ENCODE results near the gene CTNNBL1. TPM values are rescaled to one million over a fixed set of nuclear protein-coding genes. Genes with fewer than 3 reads are reported as not detected.

CTNNBL1 gene
- total and polyA plus RNA-seq, 2 donors (not counting 3 experiments of a cell fraction or from before 2014, with no cell fraction given), result 20.8 to 60.2 TPM

DNA sequence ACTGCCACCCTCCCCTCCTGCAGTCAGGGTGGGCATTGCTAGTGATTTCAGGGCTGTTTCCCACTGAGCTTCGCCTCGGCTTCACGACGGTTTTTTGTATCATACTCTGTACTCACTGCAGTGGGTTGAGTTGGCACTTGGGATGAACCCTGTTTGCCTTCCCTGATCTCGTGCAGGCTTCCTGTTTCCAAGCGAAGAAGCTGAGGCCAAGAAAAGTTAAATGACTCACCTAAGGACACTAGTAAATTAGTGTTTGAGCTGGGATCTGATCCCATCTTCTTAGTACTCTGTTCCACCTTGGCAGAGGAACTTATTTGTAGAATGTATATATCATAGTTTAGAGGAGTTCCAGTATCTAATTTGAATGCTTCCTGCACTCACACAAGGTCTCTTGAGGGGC, 158.8 kb downstream of the CTNNBL1 start:
- no TSS peak for BruUV-seq (replicated peaks)
- H3K4me2 ChIP-seq (ENCODE audit: insufficient read depth, low read length), result no peak overlapping the region
- no peak overlapping the region for H3K4me3 ChIP-seq (replicated peaks in 1 of 3; ENCODE audit: insufficient read depth in 1 of 3, low read depth in 1 of 3, low read length in 3 of 3)
- H2AFZ ChIP-seq (ENCODE audit: low read depth, low read length), result no peak overlapping the region
- H3K27me3 ChIP-seq (ENCODE audit: control insufficient read depth in 2 of 2, insufficient read depth in 2 of 2, low read length in 2 of 2), result no peaks in the 10 kb centered on the region
- H3K79me2 ChIP-seq (ENCODE audit: control insufficient read depth, insufficient read depth, low read length), result no peaks in the 10 kb centered on the region
- CTCF ChIA-PET, result no interaction called here
- no peak overlapping the region for H3K27ac ChIP-seq (ENCODE audit: insufficient read depth, low read depth, low read length)
- DNase-seq (ENCODE audit: low read depth, low spot score), result no peak
- H3K36me3 ChIP-seq (ENCODE audit: control insufficient read depth in 2 of 2, extremely low read depth in 1 of 2, insufficient read depth in 2 of 2, low read length in 2 of 2), result no peaks in the 10 kb centered on the region
- no peaks in the 10 kb centered on the region for H4K20me1 ChIP-seq (replicated peaks; ENCODE audit: control insufficient read depth, extremely low read depth, insufficient read depth, low read length)
- H3K9me1 ChIP-seq (replicated peaks; ENCODE audit: control insufficient read depth, extremely low read depth, insufficient read depth, low read length), result no peaks in the 10 kb centered on the region
- no peaks in the 10 kb centered on the region for H3K9me3 ChIP-seq (replicated peaks; ENCODE audit: control insufficient read depth, insufficient read depth, low read length)
- FAIRE-seq, result no peak
- TF ChIP-seq POLR2AphosphoS5 (IDR thresholded peaks at IDR 0.05; ENCODE audit: insufficient read depth, low read depth, low read length) (no peak), POLR2A (IDR thresholded peaks at IDR 0.05; ENCODE audit: low read depth, low read length) (no peak), MAX (IDR thresholded peaks at IDR 0.05; ENCODE audit: insufficient read depth, insufficient read length) (no peak), FOS (IDR thresholded peaks at IDR 0.05; ENCODE audit: borderline replicate concordance, insufficient read depth, low read length) (no peak)
- intact Hi-C loops (cut with micrococcal nuclease) (no loop called here), dilution Hi-C loops (cut with MboI; ENCODE audit: extremely low pct_ligation_motif_present, low sequenced_read_pairs) (no loop called here)
- no peaks in the 10 kb centered on the region for H3K4me1 ChIP-seq (ENCODE audit: control insufficient read depth, extremely low read depth, insufficient read depth, low read length)
- POLR2A ChIA-PET, result no interaction called here
- no peak overlapping the region for H3K9ac ChIP-seq (replicated peaks; ENCODE audit: extremely low read depth, insufficient read depth, low read length)

- POLR2A ChIA-PET, result no interaction called here
- Histone ChIP-seq H3K4me1 (ENCODE audit: control insufficient read depth, extremely low read depth, insufficient read depth, low read length) (no peaks in the 10 kb centered on the region), H2AFZ (ENCODE audit: low read depth, low read length) (no peak overlapping the region), H3K79me2 (ENCODE audit: control insufficient read depth, insufficient read depth, low read length) (no peaks in the 10 kb centered on the region), H3K27me3 (ENCODE audit: control insufficient read depth in 2 of 2, insufficient read depth in 2 of 2, low read length in 2 of 2) (no peaks in the 10 kb centered on the region), H3K9ac (replicated peaks; ENCODE audit: extremely low read depth, insufficient read depth, low read length) (no peak overlapping the region), H4K20me1 (replicated peaks; ENCODE audit: control insufficient read depth, extremely low read depth, insufficient read depth, low read length) (no peaks in the 10 kb centered on the region), H3K36me3 (ENCODE audit: control insufficient read depth in 2 of 2, extremely low read depth in 1 of 2, insufficient read depth in 2 of 2, low read length in 2 of 2) (no peaks in the 10 kb centered on the region), H3K4me2 (ENCODE audit: insufficient read depth, low read length) (no peak overlapping the region), H3K9me3 (replicated peaks; ENCODE audit: control insufficient read depth, insufficient read depth, low read length) (no peaks in the 10 kb centered on the region), H3K27ac (ENCODE audit: insufficient read depth, low read depth, low read length) (no peak overlapping the region), H3K9me1 (replicated peaks; ENCODE audit: control insufficient read depth, extremely low read depth, insufficient read depth, low read length) (no peaks in the 10 kb centered on the region), H3K4me3 (replicated peaks in 1 of 3; ENCODE audit: insufficient read depth in 1 of 3, low read depth in 1 of 3, low read length in 3 of 3) (no peak overlapping the region)
- CTCF ChIA-PET, result no interaction called here
- intact Hi-C loops (cut with micrococcal nuclease), result no loop called here
- TF ChIP-seq FOS (IDR thresholded peaks at IDR 0.05; ENCODE audit: borderline replicate concordance, insufficient read depth, low read length) (no peak), CTCF (IDR thresholded peaks at IDR 0.05; ENCODE audit: extremely low read depth in 1 of 2, insufficient read depth in 1 of 2, low read depth in 1 of 2, low read length in 2 of 2) (no peak), MAX (IDR thresholded peaks at IDR 0.05; ENCODE audit: insufficient read depth, insufficient read length) (no peak), MYC (IDR thresholded peaks at IDR 0.05; ENCODE audit: low read depth, low read length) (no peak), POLR2AphosphoS5 (IDR thresholded peaks at IDR 0.05; ENCODE audit: insufficient read depth, low read depth, low read length) (no peak), JUN (IDR thresholded peaks at IDR 0.05; ENCODE audit: borderline replicate concordance, insufficient read depth, insufficient read length, low read depth) (no peak), GATA2 (IDR thresholded peaks at IDR 0.05; ENCODE audit: insufficient read depth, insufficient read length, low read depth, low read length) (no peak), POLR2A (IDR thresholded peaks at IDR 0.05; ENCODE audit: low read depth, low read length) (no peak), EZH2 (IDR thresholded peaks at IDR 0.05; ENCODE audit: borderline replicate concordance, low read depth, low read length, severe bottlenecking) (no peak)
- dilution Hi-C loops (cut with MboI; ENCODE audit: extremely low pct_ligation_motif_present, low sequenced_read_pairs), result no loop called here
- no peak for DNase-seq (ENCODE audit: low read depth, low spot score)
- no TSS peak for BruUV-seq (replicated peaks)
- FAIRE-seq, result no peak
Observed at GRCh38 chr20:37853823-37854375, 160.1 kb downstream of the CTNNBL1 start.
